Vagina (tissue), 2 donors: ENCODE measurements around the gene ELMO1. TPM values are rescaled to one million over a fixed set of nuclear protein-coding genes. Genes with fewer than 3 reads are reported as not detected.

Experiments
- DNase-seq, 2 donors: peaks; one replicate each; pipeline ENCODE4 v3.0.0-alpha.2; 2017; ENCODE audit errors: extremely low spot score in 2 of 2
- H3K27ac ChIP-seq: fragments of 200-600 bp; sonication (generic); one replicate; pipeline ENCODE4 v1.5.1; 2019
- H3K27me3 ChIP-seq: fragments of 200-600 bp; sonication (generic); one replicate; pipeline ENCODE4 v1.5.1; 2019
- H3K36me3 ChIP-seq, 2 donors: fragments of 200-600 bp; sonication (generic); one replicate each; pipeline ENCODE4 v1.5.1; 2017 to 2019
- H3K4me1 ChIP-seq: fragments of 200-600 bp; sonication (generic); one replicate; pipeline ENCODE4 v1.5.1; 2019
- H3K4me3 ChIP-seq, 2 donors: fragments of 200-600 bp; sonication (generic); 1 replicate in 1 of 2; 2 replicates in 1 of 2; pipeline ENCODE4 v1.5.1; 2016 to 2019
- H3K9me3 ChIP-seq: fragments of 200-600 bp; sonication (generic); one replicate; pipeline ENCODE4 v1.5.1; 2019
- CTCF ChIP-seq, 3 experiments: fragments of 450-650 bp in 2 of 3; fragments of 200-600 bp in 1 of 3; sonication (generic) in 1 of 3; IDR thresholded peaks; one replicate each; pipeline ENCODE4 v1.5.1; 2017 to 2019; ENCODE audit warnings: antibody characterized with exemption in 3 of 3, mild to moderate bottlenecking in 2 of 3, moderate library complexity in 2 of 3
- POLR2A ChIP-seq, 2 donors: fragments of 450-650 bp; IDR thresholded peaks; one replicate each; pipeline ENCODE4 v1.6.1; 2017; ENCODE audit warnings: antibody characterized with exemption in 2 of 2, mild to moderate bottlenecking in 2 of 2, moderate library complexity in 2 of 2
- POLR2AphosphoS5 ChIP-seq, 2 donors: sonication (generic); formaldehyde crosslinking; IDR thresholded peaks; one replicate each; pipeline ENCODE4 v1.9.0; 2017; ENCODE audit warnings: antibody characterized with exemption in 2 of 2, mild to moderate bottlenecking in 2 of 2, low read depth in 1 of 2; ENCODE audit not compliant: insufficient read depth in 1 of 2
- intact Hi-C: fragments of 100-400 bp; cut with DNase I; formaldehyde crosslinking; loops from one replicate; pipeline ENCODE4 v1.15.1; 2023
- total RNA-seq: library from RNA; depleted of rRNA; stranded (reverse); fragments of >200 nt; gene quantifications from one replicate; pipeline ENCODE4 v1.2.3, GENCODE V29; 2016

ELMO1 gene
- total RNA-seq, 1 donor from 2014 or later = 74.4 TPM

GRCh38 chr7:37050801-37051200 is 397.9 kb downstream of the ELMO1 start:
- Histone ChIP-seq H3K27ac (no peak overlapping the region), H3K27me3 (no peaks in the 10 kb centered on the region), H3K4me1 (peaks cover 11% of the 10 kb centered on the region), H3K4me3 (no peak overlapping the region), H3K9me3 (no peaks in the 10 kb centered on the region), H3K36me3 (no peaks in the 10 kb centered on the region)
- TF ChIP-seq CTCF (IDR thresholded peaks at IDR 0.05) (no peak), POLR2A (IDR thresholded peaks at IDR 0.05) (no peak), POLR2AphosphoS5 (IDR thresholded peaks at IDR 0.05; ENCODE audit: insufficient read depth in 1 of 2, low read depth in 1 of 2) (no peak)
- intact Hi-C loops = no loop called here
- DNase-seq = no peak

GRCh38 chr7:37048674-37049073 is 400.0 kb downstream of the ELMO1 start:
- H3K4me3 ChIP-seq = no peak overlapping the region
- DNase-seq = no peak
- intact Hi-C loops = no loop called here
- no peaks in the 10 kb centered on the region for H3K27me3 ChIP-seq
- H3K4me1 ChIP-seq = peaks cover 11% of the 10 kb centered on the region
- H3K9me3 ChIP-seq = no peaks in the 10 kb centered on the region
- TF ChIP-seq POLR2A (IDR thresholded peaks at IDR 0.05) = no peak
- H3K27ac ChIP-seq = no peak overlapping the region
- H3K36me3 ChIP-seq = no peaks in the 10 kb centered on the region

GRCh38 chr7:37047260-37047659 is 401.4 kb downstream of the ELMO1 start:
- no peak for DNase-seq
- intact Hi-C loops = no loop called here
- H3K4me3 ChIP-seq = no peak overlapping the region
- no peaks in the 10 kb centered on the region for H3K36me3 ChIP-seq
- no peaks in the 10 kb centered on the region for H3K27me3 ChIP-seq
- no peaks in the 10 kb centered on the region for H3K9me3 ChIP-seq
- TF ChIP-seq POLR2A (IDR thresholded peaks at IDR 0.05) (no peak), CTCF (IDR thresholded peaks at IDR 0.05) (no peak), POLR2AphosphoS5 (IDR thresholded peaks at IDR 0.05; ENCODE audit: insufficient read depth in 1 of 2, low read depth in 1 of 2) (no peak)
- no peak overlapping the region for H3K27ac ChIP-seq
- H3K4me1 ChIP-seq = peaks cover 11% of the 10 kb centered on the region

- TF ChIP-seq POLR2A (IDR thresholded peaks at IDR 0.05) (no peak), CTCF (IDR thresholded peaks at IDR 0.05) (no peak), POLR2AphosphoS5 (IDR thresholded peaks at IDR 0.05; ENCODE audit: insufficient read depth in 1 of 2, low read depth in 1 of 2) (no peak)
- Histone ChIP-seq H3K4me1 (peaks cover 11% of the 10 kb centered on the region), H3K27me3 (no peaks in the 10 kb centered on the region), H3K36me3 (no peaks in the 10 kb centered on the region), H3K4me3 (no peak overlapping the region), H3K9me3 (no peaks in the 10 kb centered on the region), H3K27ac (no peak overlapping the region)
- DNase-seq = no peak
- intact Hi-C loops = no loop called here
Observed at GRCh38 chr7:37046531-37047079, 402.1 kb downstream of the ELMO1 start.

- H3K9me3 ChIP-seq = no peaks in the 10 kb centered on the region
- H3K36me3 ChIP-seq = no peaks in the 10 kb centered on the region
- no peak overlapping the region for H3K4me3 ChIP-seq
- no peak for DNase-seq
- no peak for TF ChIP-seq POLR2AphosphoS5 (IDR thresholded peaks at IDR 0.05; ENCODE audit: insufficient read depth in 1 of 2, low read depth in 1 of 2)
- TF ChIP-seq POLR2A (IDR thresholded peaks at IDR 0.05) = no peak
- no peak for TF ChIP-seq CTCF (IDR thresholded peaks at IDR 0.05)
- no peaks in the 10 kb centered on the region for H3K27me3 ChIP-seq
- no peak overlapping the region for H3K27ac ChIP-seq
- intact Hi-C loops = no loop called here
- peaks cover 11% of the 10 kb centered on the region for H3K4me1 ChIP-seq
Observed at GRCh38 chr7:37045681-37046179, 402.9 kb downstream of the ELMO1 start.
